ENCODE results near the gene GREB1L.
"Not testable (repeated sequence)": the region's sequence is repeated elsewhere in the genome, so short reads cannot be mapped to it uniquely, and the experiment has no call there.

GREB1L gene

GRCh38 chr18:21306368-21306767 lies 64.3 kb downstream of the GREB1L start:
- no peak for DNase-seq (ENCODE audit: low spot score)

- DNase-seq (ENCODE audit: low spot score) = no peak
Measured at GRCh38 chr18:21307578-21307977, 65.5 kb downstream of the GREB1L start.

DNA sequence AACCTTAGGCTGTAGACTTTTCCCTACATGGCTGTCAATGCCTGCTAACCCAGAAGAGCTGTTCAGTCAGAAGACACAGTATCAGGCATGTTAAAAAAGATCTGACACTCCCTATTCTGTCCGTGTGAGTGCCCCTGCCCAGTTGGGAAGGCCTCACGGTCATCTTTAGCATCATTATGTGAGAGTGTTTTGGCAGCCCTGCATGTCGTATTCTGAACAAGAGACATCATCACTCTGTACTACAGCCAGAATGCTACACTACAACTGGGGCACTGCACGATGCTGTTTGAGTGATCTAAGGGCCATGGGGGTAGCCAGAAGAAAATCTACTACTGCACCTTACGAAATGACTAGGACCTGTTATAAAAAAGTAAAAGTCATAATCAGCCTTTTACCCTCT lies 67.2 kb downstream of the GREB1L start:
- DNase-seq (ENCODE audit: low spot score) = no peak

GRCh38 chr18:21311980-21312379 lies 69.9 kb downstream of the GREB1L start:
- DNase-seq (ENCODE audit: low spot score) = not testable (repeated sequence)

DNA sequence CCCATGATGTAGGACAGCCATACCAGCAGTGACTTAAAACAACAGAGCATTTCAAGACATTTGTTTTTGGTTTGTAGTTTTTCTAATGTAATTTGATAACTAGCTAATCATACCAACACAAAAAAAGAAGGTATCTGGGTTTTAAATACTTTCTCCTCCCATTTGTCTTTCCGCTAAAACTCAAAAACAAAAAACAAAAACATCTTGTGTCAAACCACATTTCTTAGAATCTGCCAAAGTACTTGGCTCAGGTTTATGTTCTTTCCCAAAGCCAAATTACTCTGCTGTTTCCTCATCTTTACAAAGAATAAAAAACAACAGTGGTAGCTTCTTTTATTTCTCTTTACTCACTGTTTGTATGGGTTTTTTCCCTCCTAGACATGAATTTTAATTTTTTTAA lies 71.5 kb downstream of the GREB1L start:
- no peak for DNase-seq (ENCODE audit: low spot score)

DNA sequence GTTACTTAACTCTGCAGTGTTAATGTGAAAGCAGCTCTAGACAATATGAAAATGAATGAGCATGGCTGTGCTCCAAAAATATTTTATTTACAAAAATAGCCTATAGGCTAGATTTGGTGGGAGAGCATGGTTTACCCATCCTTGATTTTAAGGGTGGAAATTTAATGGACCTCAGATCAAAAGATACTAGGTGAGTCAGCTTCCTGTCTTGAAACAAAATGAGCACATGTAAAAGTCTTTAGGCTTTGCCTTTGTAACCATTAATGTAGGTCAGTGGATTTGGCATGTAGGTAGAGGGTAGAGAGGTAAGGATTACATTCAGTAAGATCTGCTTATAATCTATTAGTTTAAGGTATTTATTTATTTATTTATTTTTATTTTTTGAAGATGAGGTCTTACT lies 72.7 kb downstream of the GREB1L start:
- no peak for DNase-seq (ENCODE audit: low spot score)

GRCh38 chr18:21315126-21315525 lies 73.1 kb downstream of the GREB1L start:
- DNase-seq (ENCODE audit: low spot score) = not testable (repeated sequence)

GRCh38 chr18:21315741-21316197 lies 73.7 kb downstream of the GREB1L start:
- DNase-seq (ENCODE audit: low spot score) = peak; percentile 42

DNA sequence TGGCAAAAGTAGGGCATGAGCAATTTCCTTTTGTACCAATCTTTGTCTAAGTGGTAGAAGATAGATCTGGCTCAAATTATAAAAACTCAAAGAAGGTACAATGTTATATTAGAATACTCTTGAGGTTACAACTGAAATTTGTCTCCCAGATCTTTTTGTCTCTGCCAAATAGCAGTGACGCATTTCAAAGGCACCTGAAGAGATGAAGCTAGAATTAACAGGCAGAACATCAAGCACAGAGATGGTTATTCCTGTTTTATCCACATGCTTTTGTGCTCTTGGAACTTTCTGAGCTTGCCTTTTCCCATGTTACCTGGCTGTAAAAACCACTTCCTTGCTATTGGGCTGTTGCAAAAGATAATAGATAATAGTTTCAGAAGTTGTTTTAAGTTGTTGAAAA lies 74.3 kb downstream of the GREB1L start:
- DNase-seq (ENCODE audit: low spot score) = no peak

DNA sequence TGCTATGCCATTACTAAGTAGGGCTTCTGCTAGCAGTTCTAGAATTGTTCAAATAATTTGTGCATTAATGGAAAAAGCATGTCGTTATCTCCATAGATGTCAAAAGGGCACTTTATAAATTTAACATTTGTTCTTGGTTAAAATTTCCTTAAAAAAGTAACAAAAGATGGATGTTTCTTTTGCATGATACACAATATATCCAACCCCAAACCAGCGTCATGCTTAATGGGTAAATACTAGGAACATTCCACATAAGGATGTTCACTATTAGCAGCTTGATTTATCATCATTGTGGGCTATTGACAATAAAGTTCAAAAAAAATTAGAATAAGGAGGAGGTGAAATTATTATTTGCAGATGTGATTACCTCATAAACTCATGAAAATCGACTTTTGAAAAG lies 79.7 kb downstream of the GREB1L start:
- no peak for DNase-seq (ENCODE audit: low spot score)

DNA sequence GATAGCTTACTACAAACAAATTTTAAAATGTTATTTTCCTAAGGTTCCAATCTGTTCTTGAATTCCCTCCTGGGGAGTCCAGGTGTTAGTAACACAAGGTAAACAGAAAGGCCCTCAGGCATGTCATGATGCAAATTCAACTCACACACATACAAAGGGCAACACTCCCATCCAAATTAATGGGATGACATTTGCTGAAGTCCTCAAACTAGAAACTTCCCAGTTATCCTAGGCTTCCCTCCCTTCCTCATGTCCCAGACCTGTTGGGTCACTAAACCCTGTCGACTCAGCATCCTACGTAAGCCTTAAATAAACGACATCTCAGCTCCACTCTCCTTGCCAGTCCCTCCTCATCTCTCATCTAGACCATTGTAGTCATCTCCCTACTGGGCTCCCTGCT lies 85.1 kb downstream of the GREB1L start:
- peak; percentile 11 for DNase-seq (ENCODE audit: low spot score)

DNA sequence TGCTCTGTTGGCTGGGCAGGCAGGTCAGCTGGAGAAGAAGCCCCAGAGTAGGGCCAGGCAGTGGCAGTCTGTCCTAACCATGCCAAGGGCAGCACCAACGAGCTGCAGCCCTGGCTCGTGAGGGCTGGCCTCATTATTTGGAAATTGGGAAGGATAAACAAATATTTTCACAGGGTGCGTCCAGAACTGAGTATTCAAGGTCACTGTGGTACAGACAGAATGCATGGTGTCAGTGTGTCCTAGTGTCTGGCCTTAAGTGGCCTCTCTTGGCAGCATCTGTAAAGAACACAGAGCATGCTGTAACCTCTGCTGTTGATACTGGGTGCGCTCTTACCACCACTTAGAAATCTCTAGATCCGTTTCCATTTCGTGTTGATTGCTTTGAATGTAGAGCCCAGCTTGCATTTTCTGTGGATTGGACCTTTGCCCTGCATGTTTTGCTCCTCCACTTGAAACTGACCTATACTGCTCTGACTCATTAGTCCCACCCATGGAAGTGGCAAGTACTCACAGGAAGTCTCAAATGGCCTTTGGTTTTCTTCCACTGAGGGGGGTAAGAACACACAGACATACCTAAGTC lies 88.2 kb downstream of the GREB1L start:
- DNase-seq (ENCODE audit: low spot score) = no peak

DNA sequence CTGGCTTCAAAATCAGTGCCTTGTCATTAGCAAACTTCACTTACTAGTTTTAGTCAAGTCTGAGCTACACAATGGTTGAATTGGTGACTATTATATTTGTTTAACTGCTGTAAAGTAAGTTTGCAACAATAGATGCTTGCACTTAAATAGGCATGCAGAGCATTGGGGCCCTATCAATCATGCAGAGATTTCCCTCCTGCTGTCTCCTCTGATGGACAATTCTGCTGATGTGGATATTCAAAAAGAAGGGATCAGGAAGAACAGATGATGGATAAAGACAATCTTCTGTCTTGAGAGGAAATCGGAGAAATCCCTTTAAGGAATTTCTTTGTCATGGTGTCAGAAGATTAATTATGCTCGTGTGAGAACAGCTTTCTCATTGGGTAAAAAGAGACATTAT lies 89.0 kb downstream of the GREB1L start:
- no peak for DNase-seq (ENCODE audit: low spot score)

DNA sequence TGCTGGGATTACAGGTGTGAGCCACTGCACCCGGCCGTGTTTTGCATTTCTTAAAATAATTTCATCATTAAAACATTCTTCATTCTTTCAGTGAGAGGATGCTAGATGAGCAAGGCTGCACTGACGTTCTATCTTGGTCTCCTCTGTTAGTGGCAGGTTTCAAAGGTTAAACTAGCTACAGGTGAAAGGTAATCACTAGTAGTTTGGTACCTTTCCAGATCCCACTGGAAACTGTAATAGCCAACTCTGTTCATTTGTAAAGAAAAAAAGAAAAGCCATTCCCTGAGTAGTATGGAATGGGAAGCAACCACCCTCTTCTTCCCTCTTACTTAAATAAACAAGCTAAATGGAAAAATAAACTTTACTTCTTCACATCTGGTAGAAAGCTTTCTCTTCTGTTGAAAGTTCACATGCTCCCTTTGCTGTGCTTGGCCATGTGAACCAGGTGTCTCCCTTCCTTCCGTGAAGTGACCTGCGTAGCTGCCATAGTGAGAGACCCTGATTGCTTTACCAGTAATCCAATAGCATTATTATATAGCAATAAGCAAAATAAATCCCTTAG lies 94.0 kb downstream of the GREB1L start:
- no peak for DNase-seq (ENCODE audit: low spot score)

DNA sequence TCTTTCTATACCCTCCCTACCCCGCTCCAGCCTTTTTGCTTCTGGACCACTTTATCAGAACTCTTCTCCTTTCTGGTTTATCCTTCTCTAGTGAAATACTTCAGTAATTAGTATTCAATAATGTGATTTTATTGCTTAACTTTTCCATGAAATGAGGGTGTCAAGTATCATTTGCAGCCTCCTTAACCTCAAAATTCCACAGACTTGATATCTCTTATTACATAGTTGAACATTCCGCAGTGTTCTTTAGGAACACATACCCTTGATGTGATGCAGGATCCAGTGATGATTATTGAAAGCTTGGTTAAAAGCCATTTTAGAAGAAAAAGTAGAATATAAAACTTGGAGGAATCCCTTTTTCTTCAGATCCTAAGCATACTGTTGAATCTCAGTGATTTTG lies 94.8 kb downstream of the GREB1L start:
- no peak for DNase-seq (ENCODE audit: low spot score)

DNA sequence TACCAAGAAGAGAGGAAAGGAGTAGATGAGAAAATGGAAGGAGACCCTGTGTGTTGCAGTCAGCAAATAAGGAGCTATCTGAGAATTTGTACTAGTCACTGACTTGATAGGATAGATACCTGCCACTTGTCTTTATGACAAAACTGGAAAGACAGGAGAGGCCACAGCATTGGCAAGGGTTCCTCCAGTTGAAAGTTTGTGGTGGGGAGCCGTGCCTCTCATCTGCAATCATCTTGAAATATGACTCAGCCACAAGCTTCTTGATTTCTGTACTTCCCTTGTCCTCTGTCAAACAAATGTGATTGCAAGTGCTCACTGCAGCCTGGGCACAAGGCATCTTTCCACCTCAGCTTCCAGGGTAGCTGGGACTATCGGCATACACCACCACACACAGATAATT lies 99.1 kb downstream of the GREB1L start:
- DNase-seq (ENCODE audit: low spot score) = no peak

DNA sequence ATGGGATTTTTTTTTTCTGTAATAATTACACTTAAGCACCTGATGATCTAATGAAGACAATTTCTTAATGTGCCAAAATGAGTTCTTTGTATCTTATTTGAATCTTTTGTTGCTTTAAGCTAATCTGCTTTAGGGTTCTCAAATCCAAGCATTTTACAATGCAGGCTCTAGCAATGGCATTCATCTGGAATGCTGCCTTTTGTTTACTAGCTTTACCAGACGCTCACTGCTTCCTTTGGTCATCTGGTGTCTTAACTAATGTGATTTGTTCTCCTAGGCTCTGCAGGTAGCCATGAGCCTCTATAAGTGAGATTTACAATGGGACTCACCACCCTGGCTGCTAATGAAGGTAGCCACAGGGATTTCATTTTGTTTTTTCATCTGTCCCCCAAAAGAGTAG lies 100.3 kb downstream of the GREB1L start:
- DNase-seq (ENCODE audit: low spot score) = peak; percentile 39

GRCh38 chr18:21344860-21345259 lies 102.8 kb downstream of the GREB1L start:
- no peak for DNase-seq (ENCODE audit: low spot score)

DNA sequence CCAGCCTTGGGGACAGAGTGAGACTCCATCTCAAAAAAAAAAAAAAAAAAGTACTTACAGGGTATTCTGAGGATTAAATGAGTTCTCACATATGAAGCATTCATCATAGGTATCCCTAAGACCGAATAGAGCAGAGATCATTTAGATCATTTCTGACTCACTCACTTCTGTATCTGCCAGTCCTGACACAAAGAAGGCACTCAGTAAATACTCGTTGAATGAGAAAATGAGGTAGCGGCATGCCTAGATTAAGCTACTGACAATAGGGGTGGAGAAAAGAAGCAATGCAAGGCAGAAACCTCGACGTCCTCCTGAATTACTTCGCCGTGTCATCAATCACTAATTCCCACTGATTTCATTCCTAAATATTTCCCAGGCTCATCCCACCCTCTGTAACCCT lies 103.8 kb downstream of the GREB1L start:
- DNase-seq (ENCODE audit: low spot score) = no peak

GRCh38 chr18:21359746-21360145 lies 117.7 kb downstream of the GREB1L start:
- DNase-seq (ENCODE audit: low spot score) = no peak

GRCh38 chr18:21361307-21361880 lies 119.4 kb downstream of the GREB1L start:
- DNase-seq (ENCODE audit: low spot score) = peak; percentile 33

GRCh38 chr18:21362831-21363230 lies 120.8 kb downstream of the GREB1L start:
- DNase-seq (ENCODE audit: low spot score) = no peak

DNA sequence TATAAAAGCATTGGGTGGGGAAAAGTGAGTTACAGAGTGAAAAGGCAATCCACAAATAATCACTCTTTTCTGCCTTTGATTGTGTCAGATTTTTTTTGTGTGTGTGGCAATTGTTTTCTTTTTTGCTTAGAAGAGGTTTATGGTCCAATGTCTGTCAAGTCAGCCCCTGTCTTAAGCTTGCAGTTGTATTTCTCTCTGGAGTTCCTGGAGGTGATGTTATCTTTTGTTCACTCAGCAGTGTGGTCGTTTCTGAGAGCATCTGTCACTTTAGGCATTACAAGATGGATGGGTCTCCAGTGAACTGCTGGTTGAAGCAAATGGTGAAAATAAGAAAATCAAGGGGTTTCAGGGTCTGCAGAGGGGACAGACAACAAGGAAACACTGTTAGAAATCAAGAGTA lies 121.3 kb downstream of the GREB1L start:
- no peak for DNase-seq (ENCODE audit: low spot score)

GRCh38 chr18:21364471-21364870 lies 122.4 kb downstream of the GREB1L start:
- DNase-seq (ENCODE audit: low spot score) = no peak
